NCI-H526 (cell line): Measurements from ENCODE around the gene ZNF630.
"Not testable (repeated sequence)": the region's sequence is repeated elsewhere in the genome, so short reads cannot be mapped to it uniquely, and the experiment has no call there.

Experiments used
- DNase-seq, 2 experiments: peaks; one replicate each; lab custom pipeline; 2025; lab: John Stamatoyannopoulos, UW

Gene ZNF630

GRCh38 chrX:48071064-48071985 lies at the start of gene ZNF630:
TSS of gene ZNF630 (minus strand) at chrX:48071640. CDS start at chrX:48066886, 4,754 bp downstream.
- DNase-seq = peak; percentile 44 to 87

- DNase-seq = no peak
Measured at GRCh38 chrX:48107717-48108116, 36.3 kb upstream of the ZNF630 start.

- no peak for DNase-seq
Measured at GRCh38 chrX:48102874-48103374, 31.5 kb upstream of the ZNF630 start.

GRCh38 chrX:48101443-48101842 lies 30.0 kb upstream of the ZNF630 start:
- DNase-seq = no peak

GRCh38 chrX:48092558-48092957 lies 21.1 kb upstream of the ZNF630 start:
- DNase-seq = not testable (repeated sequence)

GRCh38 chrX:48090123-48090522 lies 18.7 kb upstream of the ZNF630 start:
- DNase-seq = no peak

GRCh38 chrX:48086082-48086481 lies 14.6 kb upstream of the ZNF630 start:
- DNase-seq = peak; percentile 20 to 23

GRCh38 chrX:48083706-48084105 lies 12.3 kb upstream of the ZNF630 start:
- no peak for DNase-seq

- DNase-seq = peak; percentile 2 to 64
Measured at GRCh38 chrX:48083212-48083611, 11.8 kb upstream of the ZNF630 start.

GRCh38 chrX:48076343-48076742 lies 4.9 kb upstream of the ZNF630 start:
- no peak for DNase-seq

GRCh38 chrX:48071986-48072605 lies 656 bp upstream of the ZNF630 start:
- DNase-seq = no peak

GRCh38 chrX:48068096-48068887 lies 3.1 kb downstream of the ZNF630 start:
- no peak for DNase-seq

GRCh38 chrX:48064261-48064660 lies 7.2 kb downstream of the ZNF630 start:
- DNase-seq = no peak

GRCh38 chrX:48059296-48059639 lies 12.2 kb downstream of the ZNF630 start:
- DNase-seq = no peak

- no peak for DNase-seq
Measured at GRCh38 chrX:48058621-48059295, 12.7 kb downstream of the ZNF630 start.

- no peak for DNase-seq
Measured at GRCh38 chrX:48046846-48047245, 24.6 kb downstream of the ZNF630 start.

GRCh38 chrX:48045410-48046311 lies 25.8 kb downstream of the ZNF630 start:
- no peak for DNase-seq

GRCh38 chrX:48043056-48043455 lies 28.4 kb downstream of the ZNF630 start:
- DNase-seq = no peak

GRCh38 chrX:48035891-48036290 lies 35.5 kb downstream of the ZNF630 start:
- DNase-seq = no peak

- DNase-seq = not testable (repeated sequence)
Measured at GRCh38 chrX:48030641-48031173, 40.7 kb downstream of the ZNF630 start.
